ENCODE measurements around the gene PRKAB2. TPM values are rescaled to one million over a fixed set of nuclear protein-coding genes. Genes with fewer than 3 reads are reported as not detected.
"Not testable (repeated sequence)": the region's sequence is repeated elsewhere in the genome, so short reads cannot be mapped to it uniquely, and the experiment has no call there.

Gene PRKAB2
- total and polyA plus RNA-seq, 4 donors = 13.6 to 24.8 (median 14.3) TPM

GRCh38 chr1:147109041-147109440 lies 63.2 kb downstream of the PRKAB2 start:
- 88% methylated on average over 1 of the region's 1 CpG for WGBS
- Histone ChIP-seq H3K9ac (ENCODE audit: low read depth in 1 of 2, low read length in 2 of 2) (no peak overlapping the region), H3K27ac (ENCODE audit: low read depth in 1 of 2, low read length in 2 of 2) (no peak overlapping the region), H3K9me3 (ENCODE audit: control insufficient read depth in 4 of 4, low read length in 3 of 4) (no peaks in the 10 kb centered on the region), H3K27me3 (ENCODE audit: control insufficient read depth in 4 of 4, insufficient read depth in 4 of 4, low read length in 3 of 4) (no peaks in the 10 kb centered on the region), H3K36me3 (ENCODE audit: control insufficient read depth in 4 of 4, insufficient read depth in 3 of 4, low read depth in 1 of 4, low read length in 3 of 4) (peaks cover 0 to 13% (median 2%) of the 10 kb centered on the region in 4 donors), H3K4me1 (ENCODE audit: control insufficient read depth in 4 of 4, insufficient read depth in 4 of 4, low read length in 3 of 4) (peaks cover 6 to 63% (median 35%) of the 10 kb centered on the region in 4 donors), H3K4me3 (ENCODE audit: low read depth in 1 of 3, low read length in 3 of 3) (peak overlapping the region in 2 of 3 donors; percentile 3 to 64)
- no peak for DNase-seq (ENCODE audit: low spot score)
- no peak for TF ChIP-seq REST (IDR thresholded peaks at IDR 0.05)
- TF ChIP-seq RAD21 (IDR thresholded peaks at IDR 0.05) = no peak
- TF ChIP-seq YY1 (IDR thresholded peaks at IDR 0.05) = no peak
- no peak for TF ChIP-seq FOXA2 (IDR thresholded peaks at IDR 0.05)
- no peak for TF ChIP-seq ZBTB33 (IDR thresholded peaks at IDR 0.05)
- TF ChIP-seq HNF4A (conservative IDR thresholded peaks at IDR 0.05) = no peak
- no peak for TF ChIP-seq MAX (IDR thresholded peaks at IDR 0.05)

GRCh38 chr1:147106407-147106881 lies 65.8 kb downstream of the PRKAB2 start:
- H3K4me3 ChIP-seq (ENCODE audit: low read depth in 1 of 3, low read length in 3 of 3); DNase-seq (ENCODE audit: low spot score); H3K27me3 ChIP-seq (ENCODE audit: control insufficient read depth in 4 of 4, insufficient read depth in 4 of 4, low read length in 3 of 4); H3K9ac ChIP-seq (ENCODE audit: low read depth in 1 of 2, low read length in 2 of 2); H3K27ac ChIP-seq (ENCODE audit: low read depth in 1 of 2, low read length in 2 of 2); H3K9me3 ChIP-seq (ENCODE audit: control insufficient read depth in 4 of 4, low read length in 3 of 4): not testable (repeated sequence)
- Histone ChIP-seq H3K4me1 (ENCODE audit: control insufficient read depth in 4 of 4, insufficient read depth in 4 of 4, low read length in 3 of 4) (peaks cover 6 to 38% (median 24%) of the 10 kb centered on the region in 4 donors), H3K36me3 (ENCODE audit: control insufficient read depth in 4 of 4, insufficient read depth in 3 of 4, low read depth in 1 of 4, low read length in 3 of 4) (peaks cover 0 to 16% (median 3%) of the 10 kb centered on the region in 4 donors)
- WGBS = 77% methylated on average over 9 of the region's 9 CpGs

GRCh38 chr1:147105909-147106308 lies 66.4 kb downstream of the PRKAB2 start:
- H3K4me3 ChIP-seq (ENCODE audit: low read depth in 1 of 3, low read length in 3 of 3) = no peak overlapping the region
- no peak for TF ChIP-seq TAF1 (conservative IDR thresholded peaks at IDR 0.05)
- TF ChIP-seq FOXA1 (IDR thresholded peaks at IDR 0.05) = no peak
- TF ChIP-seq GABPA (IDR thresholded peaks at IDR 0.05 in 1 of 2, conservative IDR thresholded peaks at IDR 0.05 in 1 of 2) = no peak
- H3K36me3 ChIP-seq (ENCODE audit: control insufficient read depth in 4 of 4, insufficient read depth in 3 of 4, low read depth in 1 of 4, low read length in 3 of 4) = peaks cover 0 to 16% (median 6%) of the 10 kb centered on the region in 4 donors
- no peaks in the 10 kb centered on the region for H3K9me3 ChIP-seq (ENCODE audit: control insufficient read depth in 4 of 4, low read length in 3 of 4)
- peaks cover 6 to 33% (median 19%) of the 10 kb centered on the region in 4 donors for H3K4me1 ChIP-seq (ENCODE audit: control insufficient read depth in 4 of 4, insufficient read depth in 4 of 4, low read length in 3 of 4)
- WGBS = 90% methylated on average over 8 of the region's 8 CpGs
- no peaks in the 10 kb centered on the region for H3K27me3 ChIP-seq (ENCODE audit: control insufficient read depth in 4 of 4, insufficient read depth in 4 of 4, low read length in 3 of 4)
- no peak for DNase-seq (ENCODE audit: low spot score)
- H3K27ac ChIP-seq (ENCODE audit: low read depth in 1 of 2, low read length in 2 of 2) = no peak overlapping the region
- no peak overlapping the region for H3K9ac ChIP-seq (ENCODE audit: low read depth in 1 of 2, low read length in 2 of 2)

Other genes with a start within 250 kb of the PRKAB2 start
- 10 to 100 TPM in 1 of 2 donors, 1 to 10 TPM in 1; 4.1 to 22.6 TPM for gene NBPF12, start 234.1 kb downstream of the PRKAB2 start, total RNA-seq
- 1 to 10 TPM; 5.0 to 7.9 TPM for gene NBPF12, start 234.1 kb downstream of the PRKAB2 start, polyA plus RNA-seq
- 100 to 1,000 TPM in 1 of 2 donors, 10 to 100 TPM in 1; 75.5 to 152 TPM for gene FMO5, start 52.9 kb upstream of the PRKAB2 start, total RNA-seq
- gene FMO5, start 52.9 kb upstream of the PRKAB2 start, polyA plus RNA-seq = 100 to 1,000 TPM in 1 of 2 donors, 10 to 100 TPM in 1; 36.0 to 123 TPM
- 10 to 100 TPM; 22.3 to 23.8 TPM for gene CHD1L, start 70.2 kb upstream of the PRKAB2 start, total RNA-seq
- gene CHD1L, start 70.2 kb upstream of the PRKAB2 start, polyA plus RNA-seq = 10 to 100 TPM; 14.1 to 19.9 TPM